ENCODE measurements around the gene AMN1. TPM values are rescaled to one million over a fixed set of nuclear protein-coding genes. Genes with fewer than 3 reads are reported as not detected.
A peak's percentile ranks its signal among the peaks of the same experiment; 100 is the strongest.
"Not testable (repeated sequence)": the region's sequence is repeated elsewhere in the genome, so short reads cannot be mapped to it uniquely, and the experiment has no call there.

AMN1 gene
- total RNA-seq, 1 experiment from 2014 or later: 13.9 TPM

GRCh38 chr12:31685801-31686200 lies 43.0 kb downstream of the AMN1 start:
- no peak for DNase-seq (ENCODE audit: low read depth)

- DNase-seq (ENCODE audit: low read depth): peak; percentile 76
Measured at GRCh38 chr12:31682136-31682962, 46.5 kb downstream of the AMN1 start.

DNA sequence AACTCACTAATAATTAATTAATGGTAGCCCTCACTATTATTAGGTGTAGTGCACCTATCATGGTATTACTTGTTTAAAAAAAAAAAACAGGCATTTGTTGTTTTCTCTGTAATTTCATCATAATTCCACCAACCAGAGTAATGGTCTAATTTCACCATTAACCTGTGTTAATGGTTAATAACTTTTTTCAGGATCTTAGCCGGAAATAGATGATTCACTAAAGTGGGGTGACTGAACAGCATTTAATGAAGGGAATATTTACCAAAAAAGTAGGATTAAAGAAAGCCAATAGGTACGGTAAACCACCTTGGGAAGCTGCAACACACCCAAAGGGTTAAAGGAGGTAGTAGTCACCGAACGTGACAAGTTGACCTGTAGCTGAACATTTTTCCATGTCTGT lies 56.3 kb downstream of the AMN1 start:
- no peak for DNase-seq (ENCODE audit: low read depth)

GRCh38 chr12:31669582-31669981 lies 59.2 kb downstream of the AMN1 start:
- DNase-seq (ENCODE audit: low read depth): not testable (repeated sequence)

GRCh38 chr12:31669020-31669419 lies 59.8 kb downstream of the AMN1 start:
- DNase-seq (ENCODE audit: low read depth): no peak

GRCh38 chr12:31664038-31664437 lies 64.8 kb downstream of the AMN1 start:
- no peak for DNase-seq (ENCODE audit: low read depth)

GRCh38 chr12:31663576-31663975 lies 65.2 kb downstream of the AMN1 start:
- no peak for DNase-seq (ENCODE audit: low read depth)

- DNase-seq (ENCODE audit: low read depth): no peak
Measured at GRCh38 chr12:31662176-31662849, 66.5 kb downstream of the AMN1 start.

- DNase-seq (ENCODE audit: low read depth): peak; percentile 97
Measured at GRCh38 chr12:31659087-31659942, 69.5 kb downstream of the AMN1 start, which contains the start of gene ETFBKMT. Gene ETFBKMT, plus strand, starts transcription at chr12:31659688. Its CDS starts 2,266 bp downstream, at chr12:31661954.

- no peak for DNase-seq (ENCODE audit: low read depth)
Measured at GRCh38 chr12:31658471-31659086, 70.2 kb downstream of the AMN1 start.

DNA sequence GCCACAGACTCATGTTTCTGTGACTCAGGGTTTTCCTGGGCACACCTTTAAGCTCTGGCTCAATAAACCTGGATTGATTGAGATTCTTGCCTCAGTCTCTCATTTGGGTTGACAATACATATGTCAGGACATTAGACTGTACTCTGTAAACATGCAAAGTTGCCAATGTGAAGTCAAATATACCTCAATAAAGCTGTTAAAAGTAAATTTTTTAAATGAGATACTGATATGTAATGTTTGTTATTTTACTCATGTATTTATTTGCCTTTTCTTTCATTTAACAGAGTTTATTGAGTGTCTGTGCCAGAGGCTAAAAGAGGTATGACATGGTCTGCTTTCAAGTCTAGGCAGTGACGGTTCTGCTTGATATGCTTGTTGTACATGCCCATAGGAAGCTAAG lies 73.0 kb downstream of the AMN1 start:
- DNase-seq (ENCODE audit: low read depth): no peak

- no peak for DNase-seq (ENCODE audit: low read depth)
Measured at GRCh38 chr12:31655208-31655607, 73.6 kb downstream of the AMN1 start.

GRCh38 chr12:31651893-31652521 lies 76.8 kb downstream of the AMN1 start:
- no peak for DNase-seq (ENCODE audit: low read depth)

- DNase-seq (ENCODE audit: low read depth): peak; percentile 78
Measured at GRCh38 chr12:31650918-31651317, 77.9 kb downstream of the AMN1 start.

DNA sequence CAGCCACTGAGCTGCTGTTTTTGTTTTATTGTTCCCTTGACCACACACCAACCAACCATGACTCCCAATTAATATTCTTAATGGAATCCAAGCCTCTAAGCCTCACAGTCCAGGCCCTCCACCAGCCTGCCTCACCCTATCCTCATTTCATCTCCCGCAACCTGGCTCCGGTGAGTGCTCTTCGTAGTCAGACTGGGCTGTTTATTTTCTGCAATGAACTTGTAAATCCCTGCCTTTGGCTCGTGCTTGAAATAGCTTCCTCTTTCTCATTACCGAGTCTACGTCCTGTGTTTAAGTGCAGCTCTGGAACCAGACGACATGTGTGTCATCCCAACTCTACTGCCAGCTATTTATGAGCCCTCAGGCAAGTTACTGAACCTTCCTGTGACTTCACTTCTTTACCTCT lies 81.7 kb downstream of the AMN1 start:
- peak; percentile 90 for DNase-seq (ENCODE audit: low read depth)

DNA sequence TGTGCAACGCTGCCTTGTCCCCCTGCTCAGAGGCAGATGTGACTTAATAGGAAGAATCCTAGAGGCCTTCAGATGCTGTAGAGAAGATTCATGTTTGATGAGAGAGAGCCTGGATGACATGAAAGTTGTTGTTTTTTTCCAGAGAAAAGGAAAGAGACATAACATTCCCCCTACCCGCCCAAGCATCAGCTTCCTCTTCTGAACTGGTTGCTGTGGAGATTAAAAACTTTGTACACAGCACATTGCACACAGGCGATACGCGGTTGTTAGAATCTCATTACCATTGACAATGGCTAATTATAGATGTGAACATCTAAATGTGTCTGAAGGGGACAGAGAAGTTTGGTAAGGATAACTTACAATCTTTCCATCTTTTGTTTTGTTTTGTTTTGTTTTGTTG lies 82.9 kb downstream of the AMN1 start:
- DNase-seq (ENCODE audit: low read depth): peak; percentile 24

GRCh38 chr12:31644536-31644935 lies 84.3 kb downstream of the AMN1 start:
- no peak for DNase-seq (ENCODE audit: low read depth)

DNA sequence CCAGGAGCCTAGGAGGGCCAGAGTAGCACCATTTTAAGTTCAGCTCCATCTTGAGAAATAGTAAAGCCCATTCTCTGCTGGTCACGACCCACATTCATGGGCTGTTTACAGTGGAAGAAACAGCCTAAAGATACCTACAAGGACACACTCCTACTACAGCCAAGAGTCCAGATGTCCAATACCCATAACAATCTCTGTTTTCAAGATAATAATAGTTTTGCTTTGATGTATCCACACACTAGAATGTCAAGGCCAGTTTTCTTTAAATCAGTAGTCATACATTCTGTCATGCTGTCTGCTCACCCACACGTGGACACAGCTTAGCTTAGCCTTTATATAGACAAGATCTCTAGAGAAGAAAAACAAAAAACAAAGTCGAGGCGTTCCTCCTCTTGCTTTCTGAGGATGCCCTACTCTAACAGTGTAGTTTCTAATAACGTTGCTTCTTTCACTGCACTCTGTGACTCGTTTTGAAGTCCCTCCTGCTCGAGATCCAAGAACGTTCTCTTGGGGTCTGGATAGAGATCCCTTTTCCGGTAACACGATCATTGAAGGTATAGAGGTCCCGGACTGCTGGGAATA lies 87.2 kb downstream of the AMN1 start:
- no peak for DNase-seq (ENCODE audit: low read depth)

GRCh38 chr12:31634620-31635019 lies 94.2 kb downstream of the AMN1 start:
- DNase-seq (ENCODE audit: low read depth): no peak

DNA sequence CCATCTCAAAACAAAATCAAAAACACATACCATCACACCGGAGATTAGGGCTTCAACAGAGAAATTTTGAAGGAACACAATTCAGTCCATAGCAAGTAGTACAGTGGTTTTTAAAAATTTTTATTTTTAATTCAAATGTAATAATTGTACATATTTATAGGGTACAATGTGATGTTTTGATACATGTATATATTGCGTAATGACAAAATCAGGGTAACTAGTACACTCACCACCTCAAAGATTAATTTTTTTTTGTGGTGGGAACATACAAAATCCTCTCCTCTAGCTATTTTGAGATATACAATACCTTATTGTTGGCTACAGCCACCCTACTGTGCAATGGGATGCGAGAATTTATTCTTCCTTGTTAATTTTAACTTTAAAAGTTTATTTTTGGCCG lies 95.4 kb downstream of the AMN1 start:
- no peak for DNase-seq (ENCODE audit: low read depth)

DNA sequence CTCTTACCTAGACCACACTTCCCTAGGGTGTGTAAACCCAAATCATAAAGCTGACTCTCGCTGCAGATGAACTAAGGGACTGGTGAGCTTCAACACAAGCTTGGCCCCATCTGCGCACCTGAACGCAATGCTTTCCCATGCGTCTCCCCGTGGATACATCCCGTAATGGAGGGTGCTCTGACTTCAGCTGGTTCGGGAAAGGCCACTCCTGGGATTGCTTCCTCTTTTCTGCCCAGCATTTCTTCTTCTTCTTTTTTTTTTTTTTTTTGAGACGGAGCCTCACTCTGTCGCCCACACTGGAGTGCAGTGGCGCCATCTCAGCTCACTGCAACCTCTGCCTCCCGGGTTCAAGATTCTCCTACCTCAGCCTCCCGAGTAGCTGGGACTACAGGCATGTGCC lies 97.0 kb downstream of the AMN1 start:
- no peak for DNase-seq (ENCODE audit: low read depth)

All from M059J (cell line).